Omental fat pad (tissue), 4 donors: ENCODE measurements around the gene SKOR2. TPM values are rescaled to one million over a fixed set of nuclear protein-coding genes. Genes with fewer than 3 reads are reported as not detected.
"Not testable (repeated sequence)": the region's sequence is repeated elsewhere in the genome, so short reads cannot be mapped to it uniquely, and the experiment has no call there.

ENCODE experiments used
- ATAC-seq: fragments of 150-250 bp; one replicate; pipeline ENCODE4 v1.9.1; 2016; ENCODE audit warnings: mild to moderate bottlenecking, moderate library complexity; ENCODE audit not compliant: low FRiP score
- DNase-seq: peaks from one replicate; pipeline ENCODE4 v3.0.0-alpha.2; 2019; ENCODE audit warnings: low spot score
- CTCF ChIP-seq, 3 donors: fragments of 450-650 bp; IDR thresholded peaks; one replicate each; pipeline ENCODE4 v1.5.1; 2016 to 2017; ENCODE audit warnings: antibody characterized with exemption in 3 of 3, mild to moderate bottlenecking in 3 of 3, moderate library complexity in 2 of 3
- total RNA-seq, 4 donors: library from RNA; depleted of rRNA; stranded (reverse); fragments of >200 nt; gene quantifications; one replicate each; pipeline ENCODE4 v1.1.0, GENCODE V29; 2016

SKOR2 gene
- total RNA-seq, 4 donors from 2014 or later, result not detected

GRCh38 chr18:47174545-47175116 is 76.8 kb downstream of the SKOR2 start:
- ATAC-seq (no peak), DNase-seq (no peak)
- TF ChIP-seq CTCF (IDR thresholded peaks at IDR 0.05), result no peak

GRCh38 chr18:47172476-47172875 is 79.0 kb downstream of the SKOR2 start:
- DNase-seq (no peak), ATAC-seq (no peak)
- no peak for TF ChIP-seq CTCF (IDR thresholded peaks at IDR 0.05)

GRCh38 chr18:47168913-47169312 is 82.5 kb downstream of the SKOR2 start:
- DNase-seq (no peak), ATAC-seq (no peak)
- no peak for TF ChIP-seq CTCF (IDR thresholded peaks at IDR 0.05)

DNA sequence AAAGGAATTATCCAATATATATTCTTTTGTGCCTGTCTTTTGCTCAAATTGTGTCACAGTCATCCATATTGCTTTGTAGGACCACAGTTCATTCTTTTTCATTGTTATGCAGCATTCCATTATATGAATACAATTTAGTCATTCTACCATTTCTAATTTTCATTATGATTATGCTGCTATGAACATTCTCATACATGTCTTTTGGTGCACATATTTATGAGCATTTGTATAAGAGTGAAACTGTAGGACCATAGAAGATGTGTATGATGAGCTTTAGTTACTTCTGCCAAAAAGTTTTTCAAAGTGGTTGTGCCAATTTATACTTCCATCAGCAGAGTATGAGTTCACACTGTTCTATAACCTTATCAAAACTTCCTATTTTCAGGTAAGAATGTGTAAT is 83.0 kb downstream of the SKOR2 start:
- TF ChIP-seq CTCF (IDR thresholded peaks at IDR 0.05), result no peak
- DNase-seq (no peak), ATAC-seq (no peak)

DNA sequence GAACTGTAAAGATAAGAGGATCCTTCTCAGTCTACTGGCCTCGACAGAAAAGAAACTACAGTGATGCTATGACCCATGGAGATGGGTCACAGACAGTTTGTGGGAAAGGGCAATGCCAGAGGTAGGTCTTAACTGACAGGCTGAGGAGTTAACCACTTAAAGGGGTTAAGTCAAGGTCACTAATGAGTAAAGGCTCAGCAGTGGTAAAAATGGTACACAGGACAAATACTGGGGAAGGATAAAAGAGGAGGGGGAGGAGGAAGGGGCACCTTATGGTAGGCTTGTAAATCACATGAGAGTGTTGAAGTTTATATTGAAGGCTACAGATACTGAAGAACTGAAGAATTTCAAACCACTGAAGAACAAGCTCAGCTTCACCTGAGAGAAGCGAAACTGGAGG is 85.2 kb downstream of the SKOR2 start:
- ATAC-seq, result no peak
- no peak for DNase-seq
- TF ChIP-seq CTCF (IDR thresholded peaks at IDR 0.05), result no peak

GRCh38 chr18:47163241-47163640 is 88.2 kb downstream of the SKOR2 start:
- DNase-seq, result no peak
- no peak for TF ChIP-seq CTCF (IDR thresholded peaks at IDR 0.05)
- peak; percentile 96 for ATAC-seq

DNA sequence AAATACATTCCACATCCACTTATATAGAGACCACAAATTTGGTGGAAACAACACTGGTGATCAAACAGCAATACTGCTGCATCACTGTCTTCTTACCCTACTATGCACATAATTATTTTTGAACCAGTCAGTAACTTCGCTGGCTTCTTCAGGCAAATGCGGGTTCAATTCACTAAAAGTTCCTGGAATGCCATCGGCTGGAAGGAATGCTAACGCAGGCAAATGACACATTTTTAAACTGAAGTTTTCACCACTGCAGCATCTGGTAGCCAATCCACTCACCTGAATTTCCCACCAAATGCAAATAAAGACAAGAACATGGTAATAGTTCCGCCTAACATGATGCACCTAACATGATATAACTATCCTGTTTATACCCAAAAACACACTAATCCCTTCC is 91.2 kb downstream of the SKOR2 start:
- DNase-seq (no peak), ATAC-seq (no peak)
- TF ChIP-seq CTCF (IDR thresholded peaks at IDR 0.05), result no peak

DNA sequence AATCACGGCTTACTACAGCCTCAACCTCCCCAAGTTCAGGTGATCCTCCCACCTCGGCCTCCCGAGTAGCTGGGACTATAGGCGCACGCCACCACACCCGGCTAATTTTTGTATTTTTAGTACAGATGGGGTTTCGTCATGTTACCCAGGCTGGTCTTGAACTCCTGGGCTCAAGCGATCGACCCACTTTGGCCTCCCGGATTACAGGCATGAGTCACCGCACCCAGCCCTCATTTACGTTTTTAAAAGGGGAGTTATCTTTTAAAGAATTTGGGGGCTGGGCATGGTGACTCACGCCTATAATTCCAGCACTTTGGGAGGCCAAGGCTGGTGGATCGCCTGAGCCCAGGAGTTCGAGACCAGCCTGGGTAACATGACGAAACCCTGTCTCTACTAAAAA is 93.1 kb downstream of the SKOR2 start:
- not testable (repeated sequence) for ATAC-seq, DNase-seq
